ENCODE results near the gene HNF1B. TPM values are rescaled to one million over a fixed set of nuclear protein-coding genes. Genes with fewer than 3 reads are reported as not detected.

HNF1B gene
- total RNA-seq, 2 experiments from 2014 or later, result 0.30 TPM; not detected in 1

- Mint-ChIP-seq H3K36me3 (no peaks in the 10 kb centered on the region), H3K27ac (no peak overlapping the region), H3K4me3 (no peak overlapping the region), H3K4me1 (peaks cover 2% of the 10 kb centered on the region), H3K9me3 (no peaks in the 10 kb centered on the region), H3K27me3 (peaks cover 61% of the 10 kb centered on the region)
- ATAC-seq (ENCODE audit: low read depth), result no peak
- POLR2A ChIA-PET, result no interaction called here
- no peak for DNase-seq
Measured at GRCh38 chr17:37737971-37738370, 6.9 kb downstream of the HNF1B start.

GRCh38 chr17:37737081-37737480, 7.8 kb downstream of the HNF1B start:
- DNase-seq (no peak), ATAC-seq (ENCODE audit: low read depth) (no peak)
- Mint-ChIP-seq H3K27ac (no peak overlapping the region), H3K9me3 (no peaks in the 10 kb centered on the region), H3K36me3 (no peaks in the 10 kb centered on the region), H3K4me3 (no peak overlapping the region), H3K27me3 (peaks cover 58% of the 10 kb centered on the region), H3K4me1 (peaks cover 2% of the 10 kb centered on the region)
- POLR2A ChIA-PET, result no interaction called here

- H3K9me3 Mint-ChIP-seq, result no peaks in the 10 kb centered on the region
- no peaks in the 10 kb centered on the region for H3K36me3 Mint-ChIP-seq
- POLR2A ChIA-PET, result no interaction called here
- H3K27me3 Mint-ChIP-seq, result peaks cover 51% of the 10 kb centered on the region
- no peak overlapping the region for H3K4me3 Mint-ChIP-seq
- DNase-seq (no peak), ATAC-seq (ENCODE audit: low read depth) (no peak)
- peaks cover 2% of the 10 kb centered on the region for H3K4me1 Mint-ChIP-seq
- H3K27ac Mint-ChIP-seq, result no peak overlapping the region
Measured at GRCh38 chr17:37736428-37736827, 8.4 kb downstream of the HNF1B start.

- Mint-ChIP-seq H3K27me3 (peaks cover 40% of the 10 kb centered on the region), H3K9me3 (no peaks in the 10 kb centered on the region), H3K27ac (no peak overlapping the region), H3K36me3 (no peaks in the 10 kb centered on the region), H3K4me3 (no peak overlapping the region), H3K4me1 (peaks cover 2% of the 10 kb centered on the region)
- DNase-seq, result no peak
- ATAC-seq (ENCODE audit: low read depth), result no peak
- POLR2A ChIA-PET, result no interaction called here
Measured at GRCh38 chr17:37735165-37735564, 9.7 kb downstream of the HNF1B start.

- no peak overlapping the region for H3K4me3 Mint-ChIP-seq
- H3K36me3 Mint-ChIP-seq, result no peaks in the 10 kb centered on the region
- DNase-seq, result no peak
- no peak for ATAC-seq (ENCODE audit: low read depth)
- no peak overlapping the region for H3K27ac Mint-ChIP-seq
- peaks cover 14% of the 10 kb centered on the region for H3K27me3 Mint-ChIP-seq
- POLR2A ChIA-PET, result no interaction called here
- H3K4me1 Mint-ChIP-seq, result peaks cover 2% of the 10 kb centered on the region
- H3K9me3 Mint-ChIP-seq, result no peaks in the 10 kb centered on the region
Measured at GRCh38 chr17:37732316-37732715, 12.5 kb downstream of the HNF1B start.

GRCh38 chr17:37731056-37731455, 13.8 kb downstream of the HNF1B start:
- ATAC-seq (ENCODE audit: low read depth) (no peak), DNase-seq (no peak)
- no peaks in the 10 kb centered on the region for H3K9me3 Mint-ChIP-seq
- H3K4me1 Mint-ChIP-seq, result no peaks in the 10 kb centered on the region
- H3K4me3 Mint-ChIP-seq, result no peak overlapping the region
- H3K36me3 Mint-ChIP-seq, result no peaks in the 10 kb centered on the region
- POLR2A ChIA-PET, result interaction anchor here (0.6 kb wide), 1 partner anchor 83 kb away, joined by 3 read pairs; no protein-coding TSS in a partner anchor
- H3K27me3 Mint-ChIP-seq, result peaks cover 8% of the 10 kb centered on the region
- no peak overlapping the region for H3K27ac Mint-ChIP-seq

GRCh38 chr17:37729905-37730304, 15.0 kb downstream of the HNF1B start:
- Mint-ChIP-seq H3K9me3 (no peaks in the 10 kb centered on the region), H3K36me3 (no peaks in the 10 kb centered on the region), H3K27me3 (peaks cover 5% of the 10 kb centered on the region), H3K27ac (no peak overlapping the region), H3K4me3 (no peak overlapping the region), H3K4me1 (no peaks in the 10 kb centered on the region)
- no peak for ATAC-seq (ENCODE audit: low read depth)
- no peak for DNase-seq
- POLR2A ChIA-PET, result no interaction called here

GRCh38 chr17:37726891-37727675, 17.8 kb downstream of the HNF1B start:
- Mint-ChIP-seq H3K4me3 (no peak overlapping the region), H3K36me3 (no peaks in the 10 kb centered on the region), H3K9me3 (no peaks in the 10 kb centered on the region), H3K27me3 (no peaks in the 10 kb centered on the region), H3K27ac (no peak overlapping the region), H3K4me1 (peaks cover 4% of the 10 kb centered on the region)
- DNase-seq (no peak), ATAC-seq (ENCODE audit: low read depth) (no peak)
- POLR2A ChIA-PET, result no interaction called here

GRCh38 chr17:37726248-37726647, 18.6 kb downstream of the HNF1B start:
- DNase-seq, result no peak
- POLR2A ChIA-PET, result no interaction called here
- Mint-ChIP-seq H3K27me3 (no peaks in the 10 kb centered on the region), H3K36me3 (no peaks in the 10 kb centered on the region), H3K4me1 (peaks cover 4% of the 10 kb centered on the region), H3K9me3 (no peaks in the 10 kb centered on the region), H3K27ac (no peak overlapping the region), H3K4me3 (no peak overlapping the region)
- ATAC-seq (ENCODE audit: low read depth), result no peak

- H3K4me1 Mint-ChIP-seq, result peaks cover 4% of the 10 kb centered on the region
- POLR2A ChIA-PET, result no interaction called here
- no peak overlapping the region for H3K4me3 Mint-ChIP-seq
- DNase-seq (no peak), ATAC-seq (ENCODE audit: low read depth) (no peak)
- no peaks in the 10 kb centered on the region for H3K36me3 Mint-ChIP-seq
- H3K27ac Mint-ChIP-seq, result no peak overlapping the region
- no peaks in the 10 kb centered on the region for H3K9me3 Mint-ChIP-seq
- H3K27me3 Mint-ChIP-seq, result no peaks in the 10 kb centered on the region
Measured at GRCh38 chr17:37725601-37726146, 19.2 kb downstream of the HNF1B start.

GRCh38 chr17:37725021-37725595, 19.8 kb downstream of the HNF1B start:
- Mint-ChIP-seq H3K27me3 (no peaks in the 10 kb centered on the region), H3K4me3 (no peak overlapping the region), H3K27ac (no peak overlapping the region), H3K9me3 (no peaks in the 10 kb centered on the region), H3K36me3 (no peaks in the 10 kb centered on the region), H3K4me1 (peaks cover 4% of the 10 kb centered on the region)
- POLR2A ChIA-PET, result no interaction called here
- DNase-seq, result no peak
- ATAC-seq (ENCODE audit: low read depth), result no peak

- Mint-ChIP-seq H3K27me3 (peaks cover 2% of the 10 kb centered on the region), H3K4me3 (no peak overlapping the region), H3K4me1 (peaks cover 18% of the 10 kb centered on the region), H3K36me3 (no peaks in the 10 kb centered on the region), H3K9me3 (no peaks in the 10 kb centered on the region), H3K27ac (no peak overlapping the region)
- ATAC-seq (ENCODE audit: low read depth) (no peak), DNase-seq (no peak)
- POLR2A ChIA-PET, result no interaction called here
Measured at GRCh38 chr17:37720989-37721388, 23.9 kb downstream of the HNF1B start.

GRCh38 chr17:37719866-37720265, 25.0 kb downstream of the HNF1B start:
- Mint-ChIP-seq H3K4me3 (no peak overlapping the region), H3K27ac (no peak overlapping the region), H3K9me3 (no peaks in the 10 kb centered on the region), H3K36me3 (no peaks in the 10 kb centered on the region), H3K4me1 (peaks cover 19% of the 10 kb centered on the region), H3K27me3 (peaks cover 4% of the 10 kb centered on the region)
- DNase-seq (no peak), ATAC-seq (ENCODE audit: low read depth) (no peak)
- POLR2A ChIA-PET, result no interaction called here

- peaks cover 9% of the 10 kb centered on the region for H3K27me3 Mint-ChIP-seq
- DNase-seq (no peak), ATAC-seq (ENCODE audit: low read depth) (no peak)
- H3K4me3 Mint-ChIP-seq, result no peak overlapping the region
- H3K9me3 Mint-ChIP-seq, result no peaks in the 10 kb centered on the region
- POLR2A ChIA-PET, result no interaction called here
- H3K36me3 Mint-ChIP-seq, result no peaks in the 10 kb centered on the region
- H3K4me1 Mint-ChIP-seq, result peaks cover 21% of the 10 kb centered on the region
- no peak overlapping the region for H3K27ac Mint-ChIP-seq
Measured at GRCh38 chr17:37718324-37719048, 26.4 kb downstream of the HNF1B start.

Measured in activated naive CD8-positive, alpha-beta T cell treated with anti-CD3 and anti-CD28 coated beads, Interleukin-2, amount 10 ng/mL, durations not matched to agents 7 days and 5 days (primary cell).